OCI-LY7 (cell line): ENCODE measurements around the gene CFAP69. TPM values are rescaled to one million over a fixed set of nuclear protein-coding genes. Genes with fewer than 3 reads are reported as not detected.

Experiments used
- BruUV-seq: library from RNA; stranded (reverse); fragments of 400-500 nt; replicated peaks from 2 replicates; lab custom pipeline; 2021; lab: Mats Ljungman, UMichigan
- CTCF ChIA-PET: fragments of 300-600 bp; sonication (Branson Sonifier 250); formaldehyde crosslinking; loops from one replicate; lab custom pipeline; 2022; ENCODE audit warnings: antibody characterized with exemption; ENCODE audit not compliant: unreplicated experiment; lab: Charles Lee
- POLR2A ChIA-PET: fragments of 300-600 bp; sonication (Branson Sonifier 250); formaldehyde crosslinking; loops from one replicate; lab custom pipeline; 2022; ENCODE audit warnings: antibody characterized with exemption; lab: Charles Lee
- DNase-seq: peaks from one replicate; pipeline ENCODE4 v3.0.0-alpha.2; 2015; ENCODE audit warnings: low spot score
- H2AFZ ChIP-seq: fragments of 200-600 bp; sonication (generic), shearing (Covaris generic); 2 replicates; pipeline ENCODE4 v1.6.1; 2014; ENCODE audit warnings: mild to moderate bottlenecking, antibody characterized with exemption, low read length, moderate library complexity
- H3K27ac ChIP-seq: fragments of 200-600 bp; sonication (generic); 2 replicates; pipeline ENCODE4 v1.5.1; 2014; ENCODE audit warnings: mixed run types, low read depth, mild to moderate bottlenecking, moderate library complexity, low read length, inconsistent platforms; ENCODE audit not compliant: poor library complexity, severe bottlenecking
- H3K36me3 ChIP-seq: fragments of 200-600 bp; sonication (generic); 2 replicates; pipeline ENCODE4 v1.6.1; 2014; ENCODE audit warnings: mild to moderate bottlenecking, antibody characterized with exemption, low read length, moderate library complexity, mixed read lengths; ENCODE audit not compliant: insufficient read depth
- H3K4me1 ChIP-seq: fragments of 200-600 bp; sonication (generic); 2 replicates; pipeline ENCODE4 v1.5.1; 2014; ENCODE audit warnings: mild to moderate bottlenecking, low read length; ENCODE audit not compliant: insufficient read depth, poor library complexity, severe bottlenecking
- H3K4me2 ChIP-seq: fragments of 200-600 bp; sonication (generic); 2 replicates; pipeline ENCODE4 v1.6.1; 2014; ENCODE audit warnings: mild to moderate bottlenecking, low read length
- H3K4me3 ChIP-seq: fragments of 200-600 bp; sonication (generic); 2 replicates; pipeline ENCODE4 v1.5.1; 2014; ENCODE audit warnings: mild to moderate bottlenecking, low read depth, low read length; ENCODE audit not compliant: poor library complexity, severe bottlenecking
- H3K79me2 ChIP-seq: fragments of 200-600 bp; sonication (generic); 2 replicates; pipeline ENCODE4 v1.6.1; 2016; ENCODE audit warnings: low read depth, mild to moderate bottlenecking, low read length, moderate library complexity, mixed read lengths; ENCODE audit not compliant: insufficient read depth
- H3K9me2 ChIP-seq: fragments of 200-600 bp; sonication (generic); 2 replicates; pipeline ENCODE4 v1.6.1; 2016; ENCODE audit warnings: mild to moderate bottlenecking, low read length, mixed read lengths; ENCODE audit not compliant: insufficient read depth
- H3K9me3 ChIP-seq: fragments of 200-600 bp; sonication (generic); 2 replicates; pipeline ENCODE4 v1.6.1; 2014; ENCODE audit warnings: mild to moderate bottlenecking, mixed run types, low read length, mixed read lengths
- H4K20me1 ChIP-seq: fragments of 200-600 bp; sonication (generic); 2 replicates; pipeline ENCODE4 v1.6.1; 2014; ENCODE audit warnings: mild to moderate bottlenecking, antibody characterized with exemption, low read length, moderate library complexity, mixed read lengths; ENCODE audit not compliant: insufficient read depth
- EZH2phosphoT487 ChIP-seq: fragments of 200-600 bp; sonication (generic); IDR thresholded peaks from 2 replicates; pipeline ENCODE4 v1.6.1; 2018; ENCODE audit warnings: low read depth, borderline replicate concordance, mild to moderate bottlenecking, mixed run types, antibody characterized with exemption, low read length, moderate library complexity, mixed read lengths
- intact Hi-C: fragments of 100-400 bp; cut with micrococcal nuclease; formaldehyde crosslinking; loops from one replicate; pipeline ENCODE4 v1.10.0; 2022; ENCODE audit not compliant: unreplicated experiment
- total RNA-seq, 2 experiments: library from RNA; depleted of rRNA in 1 of 2; stranded (reverse); fragments of >200 nt in 1 of 2; shearing (Covaris generic) in 1 of 2; gene quantifications; 2 replicates each; pipeline ENCODE4 v1.2.3, GENCODE V29; 2014 to 2022
- TF ChIP-seq, protein P1 (sequence below): fragments of 200-600 bp; sonication (generic); conservative IDR thresholded peaks from 2 replicates; pipeline ENCODE4 v1.5.1; 2014; ENCODE audit warnings: mild to moderate bottlenecking, antibody characterized with exemption, low read length, moderate library complexity, mixed read lengths

Gene CFAP69
- total RNA-seq, 2 experiments from 2014 or later: not detected

DNA sequence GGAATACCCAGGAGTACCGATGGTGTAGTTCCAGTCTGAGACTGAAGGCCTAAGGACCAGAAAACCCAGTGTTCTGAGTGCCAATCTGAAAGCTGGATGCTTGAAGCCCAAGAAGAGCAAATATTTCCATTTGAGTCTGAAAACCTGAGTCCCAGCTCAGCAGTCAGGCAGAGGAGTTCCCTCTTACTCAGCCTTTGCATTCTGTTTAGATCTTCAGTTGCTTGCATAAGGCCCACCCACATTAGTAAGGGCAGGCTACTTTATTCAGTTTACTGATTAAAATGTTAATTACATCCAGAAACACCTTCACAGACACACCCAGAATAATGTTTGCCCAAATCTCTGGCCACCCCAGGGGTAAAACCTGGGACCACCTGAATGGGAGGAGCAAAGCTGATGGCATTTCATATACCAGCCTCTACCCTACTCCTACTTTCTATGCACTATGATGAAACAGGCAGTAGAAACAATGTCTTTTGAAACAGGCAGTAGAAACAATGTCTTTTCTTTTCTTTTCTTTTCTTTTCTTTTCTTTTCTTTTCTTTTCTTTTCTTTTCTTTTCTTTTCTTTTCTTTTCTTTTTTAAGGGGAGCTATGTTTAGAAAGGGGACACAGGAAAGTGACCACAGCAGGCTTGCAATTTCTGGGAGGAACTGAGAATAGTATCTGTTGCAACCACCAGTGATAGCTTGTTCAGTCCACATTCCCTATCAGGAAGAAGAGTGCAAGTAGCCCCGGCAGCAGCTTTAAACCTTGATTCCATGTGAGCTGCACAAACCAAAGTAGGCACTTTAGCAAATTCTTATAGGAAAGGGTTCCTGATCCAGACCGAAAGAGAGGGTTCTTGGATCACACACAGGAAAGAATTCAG, 45.5 kb downstream of the CFAP69 start:
- no peak overlapping the region for H2AFZ ChIP-seq
- H3K9me2 ChIP-seq: no peaks in the 10 kb centered on the region
- no peak for DNase-seq
- no peaks in the 10 kb centered on the region for H4K20me1 ChIP-seq
- POLR2A ChIA-PET: interaction anchor here (0.6 kb wide), 2 partner anchors 59 to 561 kb away, joined by 4 read pairs; no protein-coding TSS in a partner anchor
- CTCF ChIA-PET: no interaction called here
- intact Hi-C loops: no loop called here
- no peaks in the 10 kb centered on the region for H3K79me2 ChIP-seq
- H3K4me2 ChIP-seq: no peak overlapping the region
- H3K36me3 ChIP-seq: no peaks in the 10 kb centered on the region
- no TSS peak for BruUV-seq
- H3K9me3 ChIP-seq: peaks cover 12% of the 10 kb centered on the region; the same call in 1 of the 2 replicates
- no peak overlapping the region for H3K27ac ChIP-seq
- TF ChIP-seq, protein P1, sequence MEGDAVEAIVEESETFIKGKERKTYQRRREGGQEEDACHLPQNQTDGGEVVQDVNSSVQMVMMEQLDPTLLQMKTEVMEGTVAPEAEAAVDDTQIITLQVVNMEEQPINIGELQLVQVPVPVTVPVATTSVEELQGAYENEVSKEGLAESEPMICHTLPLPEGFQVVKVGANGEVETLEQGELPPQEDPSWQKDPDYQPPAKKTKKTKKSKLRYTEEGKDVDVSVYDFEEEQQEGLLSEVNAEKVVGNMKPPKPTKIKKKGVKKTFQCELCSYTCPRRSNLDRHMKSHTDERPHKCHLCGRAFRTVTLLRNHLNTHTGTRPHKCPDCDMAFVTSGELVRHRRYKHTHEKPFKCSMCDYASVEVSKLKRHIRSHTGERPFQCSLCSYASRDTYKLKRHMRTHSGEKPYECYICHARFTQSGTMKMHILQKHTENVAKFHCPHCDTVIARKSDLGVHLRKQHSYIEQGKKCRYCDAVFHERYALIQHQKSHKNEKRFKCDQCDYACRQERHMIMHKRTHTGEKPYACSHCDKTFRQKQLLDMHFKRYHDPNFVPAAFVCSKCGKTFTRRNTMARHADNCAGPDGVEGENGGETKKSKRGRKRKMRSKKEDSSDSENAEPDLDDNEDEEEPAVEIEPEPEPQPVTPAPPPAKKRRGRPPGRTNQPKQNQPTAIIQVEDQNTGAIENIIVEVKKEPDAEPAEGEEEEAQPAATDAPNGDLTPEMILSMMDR: no peak
- no peak for TF ChIP-seq EZH2phosphoT487
- no peak overlapping the region for H3K4me3 ChIP-seq
- H3K4me1 ChIP-seq: no peaks in the 10 kb centered on the region

GRCh38 chr7:90298145-90299038, 53.4 kb downstream of the CFAP69 start:
- Histone ChIP-seq H3K4me2 (no peak overlapping the region), H3K9me3 (0 out of 2 replicates have a peak, but pooled peaks cover under 1% of the 10 kb centered on the region), H3K9me2 (no peaks in the 10 kb centered on the region), H2AFZ (no peak overlapping the region), H3K36me3 (no peaks in the 10 kb centered on the region), H3K4me1 (no peaks in the 10 kb centered on the region), H3K4me3 (no peak overlapping the region), H3K79me2 (no peaks in the 10 kb centered on the region), H3K27ac (no peak overlapping the region), H4K20me1 (no peaks in the 10 kb centered on the region)
- intact Hi-C loops: no loop called here
- BruUV-seq: no TSS peak
- TF ChIP-seq, protein P1: peak; percentile 76
- TF ChIP-seq EZH2phosphoT487: no peak
- DNase-seq: peak; percentile 30
- ChIA-PET POLR2A (interaction anchor here (0.6 kb wide), 1 partner anchor 19 kb away, joined by 3 read pairs; no protein-coding TSS in a partner anchor), CTCF (no interaction called here)
